NCI-H748 treated with DMSO at 0.1 percent for 48 hours (cell line): ENCODE measurements around the gene LIFR.

Source experiments
- DNase-seq: peaks from one replicate; lab custom pipeline; 2025; lab: John Stamatoyannopoulos, UW

Gene LIFR

DNA sequence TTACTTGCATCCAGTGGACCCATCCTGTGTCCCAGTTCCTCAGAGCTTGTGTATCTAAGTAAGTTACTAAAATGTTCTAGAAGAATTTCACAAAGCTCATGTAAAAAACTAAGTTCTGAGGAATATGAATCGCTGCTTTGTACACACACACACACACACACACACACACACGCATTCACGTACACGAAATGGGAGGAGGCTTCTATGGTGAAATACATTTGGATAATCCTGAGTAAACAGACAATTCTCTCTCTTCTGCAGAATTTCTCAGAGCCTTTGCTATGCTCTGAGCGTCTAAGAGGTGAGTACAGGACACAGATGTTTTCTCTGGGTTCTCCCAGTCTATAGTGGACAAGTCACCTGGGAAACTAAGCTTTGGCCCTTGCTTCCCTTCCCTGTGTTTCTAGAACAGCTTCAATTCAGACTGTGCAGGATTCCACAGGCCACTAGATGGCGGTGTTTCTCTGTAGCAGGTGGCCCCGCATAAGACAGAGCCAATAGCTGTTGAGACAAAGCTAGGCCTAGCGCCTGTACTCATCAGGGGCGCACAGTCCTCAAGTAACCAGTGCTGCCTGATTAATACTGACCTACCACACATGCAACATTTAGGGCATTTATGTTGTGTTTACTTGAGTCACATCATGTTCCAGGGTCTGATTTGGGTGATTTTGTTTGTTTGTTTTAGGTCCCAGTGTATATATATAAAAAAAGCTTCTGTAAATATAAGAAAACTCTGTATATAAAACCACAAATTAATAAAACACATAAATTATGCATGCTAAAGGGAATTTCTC is 114.8 kb downstream of the LIFR start:
- peak; percentile 99 for DNase-seq

DNA sequence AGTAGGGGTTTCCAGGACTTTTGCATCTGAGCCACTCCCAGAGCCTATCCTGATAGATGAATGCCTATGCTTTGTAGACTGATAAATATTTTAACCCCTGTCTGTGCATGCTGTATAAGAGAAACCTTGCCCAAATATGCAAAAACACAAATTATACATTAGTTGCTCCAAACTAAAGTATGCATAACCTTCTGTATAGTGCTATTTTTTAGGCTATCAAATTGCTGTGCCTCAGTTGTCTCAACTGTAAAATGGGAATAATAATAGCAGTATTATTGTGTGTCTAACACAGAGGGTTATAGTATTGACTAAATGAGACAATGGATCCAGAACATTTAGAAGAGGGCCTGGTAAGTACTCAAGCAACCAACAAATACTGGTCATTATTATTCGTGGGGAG is 117.7 kb downstream of the LIFR start:
- no peak for DNase-seq

DNA sequence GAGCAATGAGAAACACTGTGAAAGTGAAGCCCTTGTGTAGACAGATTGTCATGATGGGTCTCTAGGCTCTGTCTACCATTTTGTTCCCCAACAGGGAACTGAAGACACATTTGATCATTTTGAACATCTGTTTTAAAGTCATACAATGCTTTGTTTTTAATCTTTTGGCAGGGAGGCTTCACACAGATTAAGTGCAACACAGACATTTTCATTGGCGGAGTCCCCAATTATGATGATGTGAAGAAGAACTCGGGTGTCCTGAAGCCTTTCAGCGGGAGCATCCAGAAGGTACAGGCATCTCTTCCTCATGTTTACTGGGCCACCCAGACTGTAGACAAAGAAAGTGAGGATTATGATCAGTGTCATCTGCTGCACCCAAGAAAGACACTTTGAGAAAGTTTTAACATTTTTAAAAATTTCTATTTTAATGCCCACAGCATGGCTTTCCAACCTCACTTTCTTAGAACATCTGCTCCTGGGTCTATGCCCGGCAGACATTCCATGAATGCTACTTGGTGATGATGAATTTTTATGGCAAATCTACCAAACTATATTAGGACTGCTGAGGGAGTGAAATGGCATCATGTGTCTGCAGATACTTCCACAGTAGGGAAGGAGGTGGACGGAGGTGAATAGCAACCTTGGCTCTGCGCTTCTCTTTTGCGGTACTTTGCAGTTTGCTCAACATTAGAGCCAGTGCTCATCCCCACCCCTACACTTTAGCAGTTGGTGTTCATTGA is 121.3 kb downstream of the LIFR start:
- no peak for DNase-seq

GRCh38 chr5:38433160-38433861 is 123.1 kb downstream of the LIFR start:
- no peak for DNase-seq

- DNase-seq = no peak
Observed at GRCh38 chr5:38431242-38431853, 125.1 kb downstream of the LIFR start.

- DNase-seq = no peak
Observed at GRCh38 chr5:38426986-38427950, 129.2 kb downstream of the LIFR start.

DNA sequence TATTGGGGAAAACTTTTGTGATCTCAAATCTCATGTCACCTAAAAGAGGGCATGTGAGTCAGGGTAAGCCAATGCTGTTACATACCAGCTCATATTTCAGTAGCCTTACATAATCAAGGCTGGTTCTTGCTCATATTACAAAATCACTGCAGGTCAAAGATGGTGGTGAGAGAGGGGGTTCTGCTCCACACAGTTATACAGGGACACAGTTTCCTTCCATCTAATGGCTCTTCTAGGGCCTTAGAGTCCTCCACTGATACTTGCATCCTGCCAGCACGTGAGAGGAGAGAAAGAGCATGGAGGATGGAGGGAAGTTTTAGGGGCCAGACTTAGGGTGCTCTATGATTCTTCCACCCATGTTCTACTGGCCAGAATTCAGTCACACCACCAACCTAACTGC is 130.0 kb downstream of the LIFR start:
- no peak for DNase-seq
